SK-N-MC (cell line): ENCODE data around the gene DIP2C.

Experiments
- EZH2 ChIP-seq: fragments of 200-600 bp; sonication (generic); IDR thresholded peaks from one replicate; pipeline ENCODE4 v1.6.1; 2017; ENCODE audit warnings: antibody characterized with exemption
- POLR2AphosphoS5 ChIP-seq: IDR thresholded peaks from 2 replicates; pipeline ENCODE4 v1.6.1; 2012; ENCODE audit warnings: mild to moderate bottlenecking, low read depth, low read length, borderline replicate concordance

- TF ChIP-seq EZH2 (no peak), POLR2AphosphoS5 (no peak)
Observed at GRCh38 chr10:680745-681144, 8.7 kb downstream of the DIP2C start.
